Stimulated activated CD4-positive, alpha-beta T cell treated with anti-CD3 and anti-CD28 coated beads, Interleukin-15, amount 100 ng/mL, for 24 hours (primary cell): ENCODE measurements around the gene C2orf72.
"Not testable (repeated sequence)": the region's sequence is repeated elsewhere in the genome, so short reads cannot be mapped to it uniquely, and the experiment has no call there.

Experiments
- DNase-seq: peaks from one replicate; pipeline ENCODE4 v3.0.0-alpha.2; 2020

C2orf72 gene

GRCh38 chr2:231047923-231048915 is 10.9 kb downstream of the C2orf72 start:
- DNase-seq = no peak

GRCh38 chr2:231049286-231050017 is 12.1 kb downstream of the C2orf72 start:
- no peak for DNase-seq

GRCh38 chr2:231050018-231050901 is 12.9 kb downstream of the C2orf72 start:
- no peak for DNase-seq

- no peak for DNase-seq
Observed at GRCh38 chr2:231051116-231051515, 13.8 kb downstream of the C2orf72 start.

- DNase-seq = peak; percentile 90
Observed at GRCh38 chr2:231052494-231053451, 15.4 kb downstream of the C2orf72 start.

GRCh38 chr2:231053846-231054245 is 16.5 kb downstream of the C2orf72 start:
- no peak for DNase-seq

- DNase-seq = peak; percentile 94
Observed at GRCh38 chr2:231056453-231057416, 19.4 kb downstream of the C2orf72 start, which contains the start of gene PSMD1. Gene PSMD1 (plus strand): TSS chr2:231056867. CDS start chr2:231057026, 159 bp downstream.

- DNase-seq = no peak
Observed at GRCh38 chr2:231057590-231057989, 20.3 kb downstream of the C2orf72 start.

GRCh38 chr2:231058761-231059550 is 21.6 kb downstream of the C2orf72 start:
- DNase-seq = no peak

GRCh38 chr2:231059756-231060155 is 22.4 kb downstream of the C2orf72 start:
- DNase-seq = no peak

- DNase-seq = no peak
Observed at GRCh38 chr2:231062776-231063175, 25.5 kb downstream of the C2orf72 start.

- no peak for DNase-seq
Observed at GRCh38 chr2:231063347-231063746, 26.0 kb downstream of the C2orf72 start.

- DNase-seq = no peak
Observed at GRCh38 chr2:231065966-231066365, 28.6 kb downstream of the C2orf72 start.

- DNase-seq = not testable (repeated sequence)
Observed at GRCh38 chr2:231067531-231067930, 30.2 kb downstream of the C2orf72 start.

- DNase-seq = peak; percentile 23
Observed at GRCh38 chr2:231068525-231069222, 31.4 kb downstream of the C2orf72 start.

GRCh38 chr2:231069379-231070054 is 32.2 kb downstream of the C2orf72 start:
- no peak for DNase-seq

- DNase-seq = no peak
Observed at GRCh38 chr2:231084565-231084964, 47.2 kb downstream of the C2orf72 start.

- DNase-seq = no peak
Observed at GRCh38 chr2:231088754-231089153, 51.4 kb downstream of the C2orf72 start.
